GM21360 (cell line): Measurements from ENCODE around the gene RSF1.

Source experiments
- ATAC-seq: cut with Tn5 transposase; IDR thresholded peaks from one replicate; pipeline ENCODE4 v1.9.1; 2021; ENCODE audit warnings: mild to moderate bottlenecking, moderate library complexity; ENCODE audit not compliant: unreplicated experiment

Gene RSF1

DNA sequence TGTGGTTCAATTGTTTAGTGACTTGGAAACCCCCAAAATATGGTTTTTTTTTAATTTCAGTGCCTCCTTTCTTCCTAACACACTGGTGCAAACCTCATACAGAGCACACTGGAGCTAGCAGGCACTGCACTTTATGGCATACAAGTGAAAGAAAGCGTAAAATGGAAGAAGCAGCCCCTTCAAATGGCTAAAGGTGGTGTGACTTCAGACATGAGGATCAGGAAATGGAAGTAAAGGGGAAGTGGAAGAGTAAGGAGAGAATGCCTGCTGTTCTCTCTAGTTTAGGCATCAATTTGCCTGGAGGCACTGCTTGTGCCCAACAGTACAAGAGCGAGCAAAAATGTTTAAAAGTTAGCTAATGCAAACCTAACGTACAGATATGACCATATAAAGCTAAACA lies 5.7 kb downstream of the RSF1 start:
- no peak for ATAC-seq

- ATAC-seq = no peak
Observed at GRCh38 chr11:77813256-77813655, 7.3 kb downstream of the RSF1 start.

DNA sequence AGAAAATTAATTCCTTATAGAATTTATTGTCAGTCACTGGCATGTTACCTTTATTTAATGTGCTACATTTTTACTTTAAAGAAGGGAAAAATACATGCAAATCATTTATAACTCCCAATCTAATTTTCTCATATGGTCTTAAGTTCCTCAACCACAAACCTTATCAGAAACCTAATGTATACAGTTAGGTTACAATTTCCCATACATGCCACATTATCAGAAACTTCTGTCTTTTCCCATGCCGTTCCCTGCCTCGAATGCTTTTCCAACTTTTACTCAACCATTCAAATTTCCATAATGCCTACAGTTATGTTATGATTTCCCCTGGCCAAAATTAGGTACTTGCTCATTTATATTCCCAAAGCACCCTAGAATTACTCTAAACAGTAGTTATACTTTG lies 13.5 kb downstream of the RSF1 start:
- ATAC-seq = no peak

DNA sequence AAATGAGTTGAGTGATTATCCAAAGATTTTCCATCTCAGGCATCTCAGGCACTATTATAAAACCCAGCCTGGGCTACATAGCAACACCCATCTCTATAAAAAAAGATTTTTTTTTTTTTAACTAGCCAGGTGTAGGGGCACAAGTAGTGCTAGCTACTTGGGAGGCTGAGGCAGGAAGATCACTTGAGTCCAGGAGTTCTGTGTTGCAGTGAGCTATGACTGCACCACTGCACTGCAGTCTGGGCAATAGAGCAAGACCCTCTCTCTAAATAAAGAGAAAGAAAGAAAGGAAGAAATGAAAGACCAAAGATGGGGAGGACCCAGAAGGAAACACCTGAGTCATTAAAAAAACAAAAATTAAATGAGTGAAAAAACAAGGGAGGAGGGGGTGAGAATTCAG lies 14.1 kb downstream of the RSF1 start:
- no peak for ATAC-seq

- no peak for ATAC-seq
Observed at GRCh38 chr11:77801477-77801876, 19.0 kb downstream of the RSF1 start.

- no peak for ATAC-seq
Observed at GRCh38 chr11:77800449-77800848, 20.1 kb downstream of the RSF1 start.

- no peak for ATAC-seq
Observed at GRCh38 chr11:77799338-77799737, 21.2 kb downstream of the RSF1 start.

DNA sequence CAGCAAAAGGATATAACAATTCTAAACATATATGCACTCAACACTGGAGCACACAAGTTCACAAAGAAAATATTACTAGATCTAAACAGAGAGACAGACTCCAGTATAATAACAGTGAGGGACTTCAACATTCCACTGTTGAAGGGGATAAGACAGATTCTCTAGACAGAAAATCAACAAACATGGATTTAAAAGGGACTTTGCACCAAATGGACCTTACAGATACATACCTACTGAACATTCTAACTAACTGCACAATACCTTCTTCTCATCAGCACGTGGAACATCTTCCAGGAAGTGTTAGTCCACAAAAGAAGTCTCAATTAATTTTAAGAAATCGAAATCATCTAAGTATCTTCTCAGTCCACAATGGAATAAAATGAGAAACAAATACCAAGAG lies 26.6 kb downstream of the RSF1 start:
- ATAC-seq = no peak

- ATAC-seq = no peak
Observed at GRCh38 chr11:77791301-77791700, 29.2 kb downstream of the RSF1 start.

- ATAC-seq = no peak
Observed at GRCh38 chr11:77789731-77790476, 30.6 kb downstream of the RSF1 start.

- no peak for ATAC-seq
Observed at GRCh38 chr11:77789061-77789730, 31.3 kb downstream of the RSF1 start.

DNA sequence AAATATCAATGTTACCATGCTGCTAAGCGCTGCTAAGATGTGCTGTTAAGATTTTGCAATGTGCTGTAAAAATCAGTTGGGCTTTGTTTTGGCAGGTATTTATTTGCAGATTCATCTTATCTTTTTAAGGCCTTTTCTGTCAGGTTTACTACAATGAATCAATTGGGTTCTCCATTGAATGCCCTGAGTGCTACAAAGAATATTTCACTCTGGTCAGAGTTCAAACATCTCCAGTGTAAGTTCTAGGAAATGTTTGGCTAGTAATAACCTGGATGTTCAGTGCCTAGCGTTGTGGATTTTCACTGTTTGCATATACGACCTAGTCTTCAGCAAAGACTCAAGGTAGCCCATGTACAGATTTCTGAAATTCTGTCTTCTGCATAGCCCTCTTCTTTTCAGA lies 36.0 kb downstream of the RSF1 start:
- ATAC-seq = no peak

GRCh38 chr11:77783025-77783424 lies 37.5 kb downstream of the RSF1 start:
- ATAC-seq = no peak

DNA sequence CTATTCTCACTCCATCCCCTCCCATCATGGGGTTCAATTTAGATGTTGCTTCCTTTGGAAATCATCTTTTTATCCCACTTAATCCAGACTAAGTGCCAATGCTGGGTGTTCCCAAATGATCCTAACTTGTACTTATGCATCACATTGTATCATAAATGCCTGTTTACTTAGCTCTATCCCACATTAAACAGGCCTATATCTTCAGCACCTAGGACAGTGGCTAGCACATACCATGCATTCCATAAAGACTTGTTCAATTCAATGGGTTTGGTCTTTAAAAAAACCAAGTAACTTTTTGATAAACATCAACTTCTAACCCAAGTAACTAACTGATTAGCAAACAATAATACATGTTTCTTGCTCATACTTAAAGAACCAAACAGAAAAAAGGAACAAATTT lies 40.6 kb downstream of the RSF1 start:
- ATAC-seq = no peak

DNA sequence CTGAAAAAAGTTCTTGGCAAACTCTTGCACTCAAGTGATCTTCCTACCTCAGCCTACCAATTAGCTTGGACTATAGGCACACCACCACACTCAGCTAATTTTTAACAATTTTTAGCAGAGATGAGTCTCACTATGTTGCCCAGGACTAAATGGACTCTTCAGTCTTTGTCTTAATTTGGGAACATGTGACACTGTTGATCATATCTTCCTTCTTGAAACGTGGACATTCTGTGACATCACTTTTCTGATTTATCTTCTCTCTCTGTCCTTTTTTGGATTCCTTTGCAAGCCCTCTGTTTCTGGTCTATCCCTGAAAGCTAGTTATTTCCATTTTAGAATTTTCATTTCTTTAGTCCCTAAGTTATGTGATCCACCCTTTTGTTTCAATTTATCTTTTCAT lies 42.0 kb downstream of the RSF1 start:
- ATAC-seq = no peak

- ATAC-seq = no peak
Observed at GRCh38 chr11:77778118-77778517, 42.4 kb downstream of the RSF1 start.

DNA sequence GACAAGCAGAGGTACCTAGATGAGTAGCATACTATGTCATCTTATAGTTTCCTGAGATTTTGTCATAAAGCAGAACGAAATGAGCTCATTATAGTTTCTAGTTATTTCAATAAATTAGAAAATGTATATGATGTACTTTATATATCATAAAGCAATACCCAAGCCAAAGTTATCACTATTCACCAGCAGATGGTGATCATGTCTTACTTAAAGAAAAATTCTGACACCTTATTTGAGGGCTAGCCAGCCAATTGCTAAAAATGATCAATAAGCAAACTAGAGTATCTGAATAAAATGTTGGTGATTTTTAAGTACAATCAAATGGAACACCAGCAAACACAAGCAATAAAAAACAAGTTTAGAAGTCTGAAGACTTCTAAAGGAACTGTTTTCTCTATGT lies 44.1 kb downstream of the RSF1 start:
- ATAC-seq = no peak

DNA sequence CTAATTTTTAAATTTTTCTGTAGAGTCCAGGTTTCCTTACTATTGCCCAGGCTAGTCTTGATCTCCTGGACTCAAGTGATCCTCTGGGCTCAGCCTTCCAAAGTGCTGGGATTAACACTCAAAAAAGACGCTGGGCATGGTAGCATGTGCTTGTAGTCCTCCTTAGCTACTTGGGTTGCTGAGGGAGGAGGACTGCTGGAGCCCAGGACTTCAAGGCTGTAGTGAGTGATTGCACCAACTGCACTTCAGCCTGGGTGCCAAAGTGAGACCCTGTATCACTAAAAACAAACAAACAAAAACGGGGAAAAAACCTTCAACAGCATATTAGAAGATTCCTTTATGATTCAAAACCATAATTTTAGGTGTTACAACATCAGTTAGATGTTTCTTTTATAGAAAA lies 44.6 kb downstream of the RSF1 start:
- no peak for ATAC-seq

DNA sequence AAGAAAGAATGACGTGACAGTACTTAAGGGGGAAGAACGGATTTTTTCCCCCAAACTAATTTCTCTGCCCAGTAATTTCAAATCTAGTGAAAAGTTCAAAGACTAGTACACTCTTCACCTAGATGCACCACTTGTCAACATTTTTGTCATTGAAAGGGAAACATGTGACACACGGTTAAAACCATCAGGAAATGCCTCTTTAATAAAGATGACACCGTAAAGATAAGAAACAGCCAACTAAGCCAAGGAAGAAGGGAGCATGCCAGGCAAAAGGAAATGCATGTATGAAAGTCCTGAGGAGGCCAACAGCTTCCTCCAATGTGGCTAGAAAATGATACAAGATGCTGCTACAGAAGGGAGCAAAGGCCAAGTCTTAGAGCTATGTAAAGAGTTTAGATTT lies 49.4 kb downstream of the RSF1 start:
- no peak for ATAC-seq

GRCh38 chr11:77770629-77771028 lies 49.9 kb downstream of the RSF1 start:
- no peak for ATAC-seq

DNA sequence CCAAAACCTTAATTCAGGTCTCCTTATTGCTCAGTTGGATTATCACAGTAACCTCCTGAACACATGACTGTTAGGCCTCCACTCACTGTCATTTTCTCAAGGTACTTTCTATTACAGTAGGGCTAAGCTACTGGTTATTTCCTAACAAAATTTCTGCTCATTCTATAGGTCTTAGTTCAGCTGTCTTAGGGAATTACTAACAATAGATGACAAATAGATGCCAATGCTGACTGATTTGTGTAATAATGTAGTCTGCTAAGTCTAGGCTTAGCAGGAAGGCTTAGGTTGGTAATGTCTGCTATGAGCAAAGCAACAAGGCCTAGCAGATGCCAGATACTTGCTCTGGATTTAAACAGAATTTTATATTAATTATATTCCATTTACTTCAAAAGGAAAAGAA lies 58.1 kb downstream of the RSF1 start:
- ATAC-seq = no peak

DNA sequence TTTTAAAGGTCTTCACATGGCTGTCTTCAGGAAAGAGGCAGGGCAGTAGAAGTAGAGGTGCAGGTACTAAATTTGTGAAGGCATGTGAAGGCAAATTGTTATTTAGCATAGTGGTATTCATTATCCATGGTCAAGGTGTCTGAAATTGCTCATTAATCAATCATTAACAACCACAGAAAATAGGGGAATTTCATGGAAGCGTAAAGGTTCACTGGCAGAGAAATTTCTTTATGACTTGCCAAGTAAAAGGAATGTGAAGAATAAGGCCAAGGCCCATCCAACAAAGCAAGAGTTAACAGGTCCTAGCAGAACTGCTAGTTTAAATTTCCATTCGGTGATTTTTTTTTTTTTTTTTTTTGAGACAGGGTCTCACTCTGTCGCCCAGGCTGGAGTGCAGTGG lies 59.0 kb downstream of the RSF1 start:
- ATAC-seq = no peak

DNA sequence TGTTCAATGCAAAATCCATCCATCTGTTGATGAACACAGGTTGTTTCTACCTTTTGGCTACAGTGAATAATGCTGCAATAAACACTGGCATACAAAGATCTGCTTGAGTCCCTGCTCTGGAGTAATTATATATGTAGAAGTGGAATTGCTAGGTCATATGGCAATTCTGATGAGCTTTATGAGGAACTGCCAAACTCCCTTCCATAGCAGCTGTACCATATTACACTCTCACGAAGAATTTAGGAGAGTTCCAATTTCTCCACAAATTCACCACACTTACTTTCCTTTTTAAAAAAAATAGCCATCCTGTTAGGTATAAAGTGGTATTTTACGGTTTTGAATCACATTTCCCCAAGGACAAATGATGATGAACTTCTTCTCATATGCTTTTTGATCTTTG lies 62.2 kb downstream of the RSF1 start:
- ATAC-seq = no peak
